Chondrocyte (in vitro differentiated cells): ENCODE measurements around the gene ANKMY1. TPM values are rescaled to one million over a fixed set of nuclear protein-coding genes. Genes with fewer than 3 reads are reported as not detected.

Source experiments
- DNase-seq: peaks from one replicate; pipeline ENCODE4 v3.0.0; 2021; ENCODE audit warnings: mixed read lengths, low spot score
- H3K27ac Mint-ChIP-seq: one replicate; pipeline ENCODE4 v1.8.0; 2021; ENCODE audit warnings: mild to moderate bottlenecking, moderate library complexity, mixed read lengths; ENCODE audit not compliant: unreplicated experiment
- H3K27me3 Mint-ChIP-seq: 2 replicates; pipeline ENCODE4 v1.8.0; 2021; ENCODE audit warnings: low read depth, mixed read lengths
- H3K36me3 Mint-ChIP-seq: 2 replicates; pipeline ENCODE4 v1.8.0; 2021; ENCODE audit warnings: low read depth, mixed read lengths
- H3K4me1 Mint-ChIP-seq: 2 replicates; pipeline ENCODE4 v1.8.0; 2021; ENCODE audit warnings: low read depth, mild to moderate bottlenecking, mixed read lengths
- H3K4me3 Mint-ChIP-seq: one replicate; pipeline ENCODE4 v1.8.0; 2021; ENCODE audit warnings: mild to moderate bottlenecking, moderate library complexity, mixed read lengths; ENCODE audit not compliant: unreplicated experiment
- H3K9me3 Mint-ChIP-seq: 2 replicates; pipeline ENCODE4 v1.8.0; 2021; ENCODE audit warnings: low read depth, mixed read lengths
- CTCF ChIP-seq: fragments of 200-600 bp; sonication (generic); IDR thresholded peaks from 2 replicates; pipeline ENCODE4 v1.5.0; 2021; ENCODE audit warnings: antibody characterized with exemption, mild to moderate bottlenecking, moderate library complexity
- total RNA-seq: library from RNA; stranded (reverse); gene quantifications from 3 replicates; pipeline ENCODE4 v1.2.1, GENCODE V29; 2021

Gene ANKMY1
- total RNA-seq, 1 donor from 2014 or later = 10.8 TPM

DNA sequence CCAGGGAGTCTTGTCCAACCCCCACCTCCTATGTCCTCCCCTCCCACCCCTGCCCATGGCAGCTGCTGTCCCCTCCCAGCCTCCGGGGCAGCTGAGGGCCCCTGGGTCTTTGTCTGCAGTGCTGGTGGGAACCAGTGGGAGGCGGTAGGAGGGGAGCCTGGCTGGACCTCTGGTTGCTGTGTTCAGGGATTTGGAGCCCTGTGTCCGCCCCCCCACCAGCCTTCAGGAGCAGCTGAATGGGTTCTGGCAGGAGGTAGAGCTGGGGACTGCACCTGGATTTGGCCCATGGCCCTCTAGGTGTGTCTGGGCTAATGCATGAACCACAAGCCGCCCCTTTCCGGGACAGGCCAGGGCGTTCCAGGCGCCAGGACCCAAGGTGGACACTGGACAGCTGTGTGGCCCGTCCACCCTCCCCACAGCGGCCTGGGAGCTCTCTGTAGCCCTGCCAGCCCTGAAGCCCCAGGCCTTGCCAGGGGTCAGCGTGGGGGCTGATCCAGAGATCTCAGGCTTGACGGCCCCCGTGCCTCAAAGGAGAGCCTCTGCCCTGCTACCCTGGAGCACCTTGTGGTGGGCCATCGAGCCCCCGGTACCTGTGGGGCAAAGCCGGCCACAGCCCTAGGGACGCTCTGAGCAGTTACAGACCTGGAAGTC is 96.9 kb downstream of the ANKMY1 start:
- peak; percentile 34 for TF ChIP-seq CTCF
- H3K36me3 Mint-ChIP-seq = peaks cover 17% of the 10 kb centered on the region
- peaks cover 11% of the 10 kb centered on the region for H3K4me1 Mint-ChIP-seq
- H3K27ac Mint-ChIP-seq = no peak overlapping the region
- no peaks in the 10 kb centered on the region for H3K9me3 Mint-ChIP-seq
- DNase-seq = peak; percentile 86
- H3K4me3 Mint-ChIP-seq = no peak overlapping the region
- no peaks in the 10 kb centered on the region for H3K27me3 Mint-ChIP-seq

DNA sequence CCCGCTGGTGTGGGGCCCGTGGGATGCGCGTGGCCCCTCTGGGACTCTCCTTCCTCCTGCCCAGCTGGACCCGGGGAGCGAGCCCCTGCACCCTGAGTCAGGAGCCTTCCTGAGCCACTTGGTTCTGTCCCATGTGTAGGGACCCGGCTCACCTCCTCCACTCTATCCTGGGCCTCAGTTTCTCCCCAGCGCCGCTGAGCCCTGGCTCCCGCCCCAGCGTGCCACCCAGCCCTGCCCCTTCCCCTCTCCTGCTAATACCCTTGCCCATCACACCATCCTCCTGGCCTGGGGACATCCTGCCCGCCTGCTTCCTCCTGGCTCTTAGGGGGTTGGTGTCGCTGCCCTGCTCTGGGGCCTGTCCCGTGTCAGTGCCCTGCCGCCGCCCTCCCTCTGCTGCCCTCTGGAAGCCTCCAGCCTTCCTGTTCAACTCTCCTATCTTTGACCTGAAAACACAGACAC is 97.5 kb downstream of the ANKMY1 start:
- peak; percentile 84 for DNase-seq

DNA sequence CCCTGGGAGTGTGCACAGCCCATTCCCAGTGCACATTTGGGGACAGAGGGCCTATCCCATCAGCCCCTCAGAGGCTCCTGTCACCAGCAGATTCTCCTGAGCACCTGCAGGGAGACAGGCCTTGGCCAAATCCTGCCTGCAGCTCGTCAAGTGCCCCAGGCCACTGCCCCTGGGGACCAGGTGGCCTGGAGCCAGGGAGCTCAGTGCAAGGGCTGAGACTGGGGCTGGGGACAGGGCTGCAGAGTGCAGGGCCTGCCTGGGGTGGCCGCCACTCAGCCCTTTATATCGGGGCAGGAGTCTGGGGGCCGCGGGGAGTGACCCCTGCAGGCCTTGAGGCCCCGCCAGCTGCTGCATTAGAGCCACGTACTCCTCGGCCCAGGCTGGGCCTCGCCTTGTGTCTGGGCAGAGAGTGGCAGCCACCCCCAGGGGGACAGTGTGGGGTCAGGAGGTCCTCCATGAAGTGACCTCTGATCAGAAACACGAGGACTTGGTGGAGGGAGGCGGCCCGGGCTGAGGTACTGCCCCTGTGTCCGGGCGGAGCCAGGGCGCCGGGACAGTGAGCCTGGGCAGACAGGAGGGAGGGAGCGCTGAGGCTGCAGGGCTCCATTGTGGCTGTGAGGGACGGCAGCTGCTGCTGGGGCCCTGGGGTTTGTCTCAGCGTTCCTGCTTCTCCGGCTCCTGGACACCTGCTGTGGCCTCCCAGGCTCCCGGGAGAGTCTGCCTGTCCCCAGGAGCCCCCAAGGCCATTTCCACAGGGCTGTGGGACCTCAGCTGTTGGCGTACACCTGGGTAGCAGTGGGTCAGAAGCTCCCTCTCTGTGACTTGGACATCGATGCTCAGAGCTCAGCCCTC is 98.2 kb downstream of the ANKMY1 start:
- Mint-ChIP-seq H3K4me3 (no peak overlapping the region), H3K36me3 (peaks cover 14% of the 10 kb centered on the region), H3K9me3 (no peaks in the 10 kb centered on the region), H3K4me1 (peaks cover 17% of the 10 kb centered on the region), H3K27ac (no peak overlapping the region), H3K27me3 (no peaks in the 10 kb centered on the region)
- DNase-seq = peak; percentile 89
- TF ChIP-seq CTCF = no peak

More for the DNA sequence above, 97.5 kb downstream of the ANKMY1 start:
- H3K36me3 Mint-ChIP-seq = peaks cover 16% of the 10 kb centered on the region
- no peak for TF ChIP-seq CTCF
- H3K27ac Mint-ChIP-seq = no peak overlapping the region
- H3K9me3 Mint-ChIP-seq = no peaks in the 10 kb centered on the region
- H3K4me1 Mint-ChIP-seq = peaks cover 11% of the 10 kb centered on the region
- no peaks in the 10 kb centered on the region for H3K27me3 Mint-ChIP-seq
- H3K4me3 Mint-ChIP-seq = no peak overlapping the region

GRCh38 chr2:240458900-240459391 is 98.8 kb downstream of the ANKMY1 start:
- H3K27me3 Mint-ChIP-seq = no peaks in the 10 kb centered on the region
- H3K36me3 Mint-ChIP-seq = peaks cover 8% of the 10 kb centered on the region
- H3K9me3 Mint-ChIP-seq = no peaks in the 10 kb centered on the region
- TF ChIP-seq CTCF = no peak
- H3K4me3 Mint-ChIP-seq = no peak overlapping the region
- no peak overlapping the region for H3K27ac Mint-ChIP-seq
- peaks cover 22% of the 10 kb centered on the region for H3K4me1 Mint-ChIP-seq
- DNase-seq = no peak
